ENCODE results near the gene MOB4.

DNA sequence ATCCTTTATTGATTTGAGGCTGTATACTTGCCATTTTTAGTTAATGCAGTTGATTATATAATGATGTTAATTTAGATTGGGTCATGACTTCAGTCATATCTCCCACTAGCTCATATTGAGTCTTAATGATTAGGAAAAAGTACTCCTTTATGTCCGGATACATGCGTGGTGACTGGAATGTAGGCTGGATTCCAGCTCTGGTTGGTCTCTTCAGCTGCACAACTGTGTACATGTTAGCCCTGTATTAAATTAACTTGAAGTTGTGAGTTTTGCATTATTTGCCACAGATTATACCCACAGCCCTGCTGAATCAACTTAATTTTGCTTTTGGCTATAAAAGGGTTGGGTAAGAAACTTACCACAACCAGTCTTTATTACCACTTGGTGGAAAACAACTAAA, 22.5 kb downstream of the MOB4 start:
- TF ChIP-seq, protein P1, sequence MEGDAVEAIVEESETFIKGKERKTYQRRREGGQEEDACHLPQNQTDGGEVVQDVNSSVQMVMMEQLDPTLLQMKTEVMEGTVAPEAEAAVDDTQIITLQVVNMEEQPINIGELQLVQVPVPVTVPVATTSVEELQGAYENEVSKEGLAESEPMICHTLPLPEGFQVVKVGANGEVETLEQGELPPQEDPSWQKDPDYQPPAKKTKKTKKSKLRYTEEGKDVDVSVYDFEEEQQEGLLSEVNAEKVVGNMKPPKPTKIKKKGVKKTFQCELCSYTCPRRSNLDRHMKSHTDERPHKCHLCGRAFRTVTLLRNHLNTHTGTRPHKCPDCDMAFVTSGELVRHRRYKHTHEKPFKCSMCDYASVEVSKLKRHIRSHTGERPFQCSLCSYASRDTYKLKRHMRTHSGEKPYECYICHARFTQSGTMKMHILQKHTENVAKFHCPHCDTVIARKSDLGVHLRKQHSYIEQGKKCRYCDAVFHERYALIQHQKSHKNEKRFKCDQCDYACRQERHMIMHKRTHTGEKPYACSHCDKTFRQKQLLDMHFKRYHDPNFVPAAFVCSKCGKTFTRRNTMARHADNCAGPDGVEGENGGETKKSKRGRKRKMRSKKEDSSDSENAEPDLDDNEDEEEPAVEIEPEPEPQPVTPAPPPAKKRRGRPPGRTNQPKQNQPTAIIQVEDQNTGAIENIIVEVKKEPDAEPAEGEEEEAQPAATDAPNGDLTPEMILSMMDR (IDR thresholded peaks at IDR 0.05) = no peak
- no peak for TF ChIP-seq POLR2A (IDR thresholded peaks at IDR 0.05)
- no peak for TF ChIP-seq EP300 (IDR thresholded peaks at IDR 0.05)
- TF ChIP-seq POLR2AphosphoS5 (IDR thresholded peaks at IDR 0.05) = no peak

Data from upper lobe of left lung (tissue), 4 donors.